GM19328 (cell line): Measurements from ENCODE around the gene PHTF1.
"Not testable (repeated sequence)": the region's sequence is repeated elsewhere in the genome, so short reads cannot be mapped to it uniquely, and the experiment has no call there.

ENCODE experiments used
- ATAC-seq: cut with Tn5 transposase; IDR thresholded peaks from one replicate; pipeline ENCODE4 v1.9.1; 2021; ENCODE audit warnings: mild to moderate bottlenecking, moderate library complexity; ENCODE audit not compliant: unreplicated experiment

PHTF1 gene

DNA sequence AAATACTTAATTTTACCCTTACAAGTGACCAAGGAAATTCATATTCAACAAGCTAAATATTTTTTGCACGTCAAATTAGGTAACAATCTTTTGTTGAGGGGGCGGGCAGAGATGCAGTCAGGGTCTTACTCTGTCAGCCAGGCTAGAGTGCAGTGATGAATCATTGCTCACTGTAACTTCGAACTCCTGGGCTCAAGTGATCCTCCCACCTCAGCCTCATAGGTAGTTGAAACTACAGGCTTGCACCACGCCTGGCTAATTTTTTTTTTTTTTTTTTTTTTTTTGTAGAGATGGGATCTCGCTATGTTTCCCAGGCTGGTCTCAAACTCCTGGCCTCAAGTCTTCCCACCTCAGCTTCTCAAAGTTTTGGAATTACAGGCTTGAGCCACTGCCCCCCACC lies 26.5 kb downstream of the PHTF1 start:
- no peak for ATAC-seq

DNA sequence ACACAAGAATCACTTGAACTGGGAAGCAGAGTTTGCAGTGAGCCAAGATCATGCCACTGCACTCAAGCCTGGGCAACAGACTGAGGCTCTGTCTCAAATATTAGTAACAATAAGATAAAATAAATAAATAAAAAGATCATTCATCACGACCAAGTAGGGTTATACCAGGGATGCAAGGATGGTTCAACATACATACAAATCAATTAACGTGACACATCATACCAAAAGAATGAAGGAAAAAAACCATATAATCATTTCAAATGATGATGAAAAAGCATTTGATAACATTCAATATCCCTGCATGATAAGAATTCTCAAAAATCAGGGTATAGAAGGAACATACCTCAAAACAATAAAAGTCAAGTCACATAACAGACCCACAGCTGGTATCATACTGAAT lies 38.3 kb downstream of the PHTF1 start:
- ATAC-seq: no peak

DNA sequence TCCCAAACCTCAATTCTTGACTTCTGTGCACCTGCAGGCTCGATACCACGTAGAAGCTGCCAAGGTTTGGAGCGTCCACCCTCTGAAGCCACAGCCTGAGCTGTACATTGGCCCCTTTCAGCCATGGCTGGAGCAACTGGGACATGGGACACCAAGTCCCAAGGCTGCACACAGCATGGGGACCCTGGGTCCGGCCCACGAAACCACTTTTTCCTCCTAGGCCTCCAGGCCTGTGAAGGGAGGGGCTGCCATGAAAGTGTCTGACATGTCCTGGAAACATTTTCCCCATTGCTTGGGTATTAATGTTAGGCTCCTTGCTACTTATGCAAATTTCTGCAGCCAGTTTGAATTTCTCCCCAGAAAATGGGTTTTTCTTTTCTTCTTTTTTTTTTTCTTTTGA lies 40.7 kb downstream of the PHTF1 start:
- ATAC-seq: not testable (repeated sequence)

DNA sequence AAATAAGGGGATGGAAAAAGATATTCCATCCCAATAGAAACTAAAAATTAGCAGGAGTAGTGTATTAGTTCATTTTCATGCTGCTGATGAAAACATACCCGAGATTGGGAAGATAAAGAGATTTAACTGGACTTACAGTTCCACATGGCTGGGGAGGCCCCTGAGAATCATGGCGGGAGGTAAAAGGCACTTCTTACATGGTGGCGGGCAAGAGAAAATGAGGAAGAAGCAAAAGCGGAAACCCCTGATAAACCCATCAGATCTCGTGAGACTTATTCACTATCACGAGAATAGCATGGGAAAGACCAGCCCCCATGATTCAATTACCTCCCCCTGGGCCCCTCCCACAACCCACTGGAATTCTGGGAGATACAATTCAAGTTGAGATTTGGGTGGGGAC lies 41.8 kb downstream of the PHTF1 start:
- ATAC-seq: not testable (repeated sequence)

DNA sequence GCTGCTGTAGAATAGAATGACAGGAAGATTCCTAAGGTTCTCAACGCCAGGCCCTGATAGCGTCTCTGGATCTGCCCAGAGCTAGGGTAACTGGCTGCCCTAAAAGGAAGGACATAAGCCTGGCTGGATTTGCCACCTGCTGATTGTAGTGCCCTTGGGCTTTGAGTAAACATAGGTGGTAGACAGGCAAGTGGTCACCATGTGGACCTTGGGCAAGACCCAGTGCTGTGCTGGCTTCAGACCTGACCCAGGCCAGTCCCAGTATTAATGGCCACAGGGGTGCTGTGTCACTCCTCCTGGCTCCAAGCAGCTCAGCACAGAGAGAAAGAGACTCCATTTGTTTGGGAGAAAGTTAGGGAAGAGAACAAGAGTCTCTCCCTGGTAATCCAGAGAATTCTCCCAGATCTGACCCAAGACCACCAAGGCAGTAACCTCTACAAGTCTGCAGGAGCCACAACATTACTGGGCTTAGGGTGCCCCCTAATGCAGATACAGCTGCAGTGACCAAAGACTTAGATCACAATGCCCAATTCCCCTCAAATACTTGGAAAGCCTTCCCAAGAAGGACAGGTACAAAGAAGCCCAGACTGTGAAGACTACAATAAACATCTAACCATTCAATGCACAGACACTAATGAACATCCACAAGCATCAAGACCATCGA lies 44.5 kb downstream of the PHTF1 start:
- ATAC-seq: no peak

DNA sequence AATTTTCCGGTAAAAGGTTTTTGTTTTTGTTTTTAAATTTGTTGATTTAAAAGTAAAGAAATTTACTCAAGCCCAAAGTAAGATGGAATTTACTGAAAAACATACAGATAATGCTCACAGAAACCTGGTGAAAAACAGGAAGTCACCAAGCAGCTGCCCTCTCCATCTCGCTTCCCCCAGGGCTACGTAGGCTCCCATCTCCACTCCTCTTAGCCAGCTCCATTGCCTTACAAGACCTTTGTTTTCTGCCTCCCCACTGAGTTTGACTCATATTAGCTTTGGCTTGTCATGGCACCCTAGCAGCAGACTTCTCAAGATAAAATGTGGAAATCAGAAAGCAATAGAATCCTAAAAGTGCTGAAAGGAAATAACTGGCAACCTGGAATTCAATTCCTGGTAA lies 57.9 kb downstream of the PHTF1 start:
- no peak for ATAC-seq

DNA sequence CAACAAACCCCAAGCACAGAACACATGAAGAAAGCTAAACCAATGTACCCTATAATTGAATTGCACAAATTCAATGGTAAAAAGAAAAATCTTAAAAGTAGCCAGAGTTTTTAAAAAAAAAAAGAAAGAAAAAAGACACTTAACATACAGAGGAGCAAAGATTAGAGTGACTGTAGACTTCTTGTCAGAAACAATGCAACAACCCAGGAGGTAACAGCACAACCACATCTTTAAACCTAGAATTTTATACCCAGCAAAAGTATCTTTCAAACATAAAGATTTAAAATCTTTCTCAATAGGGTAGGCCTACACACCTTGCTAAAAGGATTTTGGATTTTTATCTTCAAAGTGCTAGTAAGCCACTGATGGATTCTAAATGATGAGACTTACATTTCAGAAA lies 64.4 kb downstream of the PHTF1 start:
- ATAC-seq: no peak

DNA sequence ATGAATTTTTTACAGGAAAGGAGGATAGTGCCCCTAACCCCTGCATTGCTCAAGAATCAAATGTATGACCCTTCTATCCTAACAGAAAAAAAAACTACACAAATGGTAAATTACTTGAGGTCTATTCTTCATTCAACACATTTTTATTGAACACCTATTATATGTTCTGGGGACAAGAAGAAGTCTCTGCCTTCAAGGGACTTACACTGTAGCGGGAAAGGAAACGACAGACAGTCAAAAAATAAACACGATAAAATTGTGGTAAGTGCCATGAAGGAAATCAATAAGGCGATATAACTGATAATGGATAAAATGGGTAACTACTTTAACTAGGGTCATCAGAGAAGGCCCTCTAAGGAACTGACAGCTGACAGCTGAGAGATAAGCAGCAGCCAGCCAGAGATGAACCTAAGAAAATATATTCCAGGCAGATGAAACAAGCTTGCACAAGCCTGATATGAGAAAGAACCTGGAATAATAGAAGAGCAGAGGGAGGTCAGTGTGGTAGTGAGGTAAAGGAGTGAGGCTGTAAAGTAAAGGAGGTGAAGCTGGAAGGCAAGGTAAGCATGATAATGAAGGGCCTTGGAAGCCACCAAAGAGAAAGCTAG lies 66.4 kb downstream of the PHTF1 start:
- no peak for ATAC-seq

DNA sequence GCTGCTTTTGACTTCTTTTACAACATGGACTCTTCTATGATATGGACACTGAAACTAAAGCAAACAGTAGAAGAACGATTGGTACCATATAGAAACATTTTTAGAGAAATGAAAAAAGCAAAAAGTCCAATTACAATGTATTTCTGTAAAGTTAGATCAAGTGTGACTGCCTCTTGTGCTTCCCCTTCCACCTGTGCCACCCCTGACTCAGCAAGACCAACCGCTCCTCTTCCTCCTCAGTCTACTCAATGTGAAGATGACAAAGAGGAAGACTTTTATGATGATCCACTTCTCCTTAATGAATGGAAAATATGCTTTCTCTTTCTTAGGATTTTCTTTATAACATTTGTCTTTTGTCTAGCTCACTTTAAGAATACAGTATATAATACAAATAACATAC lies 66.9 kb downstream of the PHTF1 start:
- no peak for ATAC-seq

DNA sequence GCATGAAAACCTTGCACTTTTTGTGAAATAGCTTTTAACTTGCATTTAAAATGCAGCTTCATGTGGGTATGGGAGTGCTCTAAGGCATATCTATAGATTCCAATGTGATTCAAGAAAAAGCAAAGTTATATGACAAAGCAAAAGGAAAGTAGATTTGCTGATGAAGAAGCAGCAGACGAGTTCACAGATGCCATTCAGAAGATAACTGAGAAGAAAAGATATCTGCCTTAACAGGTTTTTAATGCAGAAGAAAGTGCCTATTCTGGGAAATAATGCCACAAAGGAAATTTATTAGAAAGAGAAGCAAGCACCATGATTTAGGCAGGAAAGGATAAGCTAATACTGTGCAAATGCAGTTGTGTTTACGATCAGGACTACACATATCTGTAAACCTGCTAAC lies 68.1 kb downstream of the PHTF1 start:
- ATAC-seq: no peak

DNA sequence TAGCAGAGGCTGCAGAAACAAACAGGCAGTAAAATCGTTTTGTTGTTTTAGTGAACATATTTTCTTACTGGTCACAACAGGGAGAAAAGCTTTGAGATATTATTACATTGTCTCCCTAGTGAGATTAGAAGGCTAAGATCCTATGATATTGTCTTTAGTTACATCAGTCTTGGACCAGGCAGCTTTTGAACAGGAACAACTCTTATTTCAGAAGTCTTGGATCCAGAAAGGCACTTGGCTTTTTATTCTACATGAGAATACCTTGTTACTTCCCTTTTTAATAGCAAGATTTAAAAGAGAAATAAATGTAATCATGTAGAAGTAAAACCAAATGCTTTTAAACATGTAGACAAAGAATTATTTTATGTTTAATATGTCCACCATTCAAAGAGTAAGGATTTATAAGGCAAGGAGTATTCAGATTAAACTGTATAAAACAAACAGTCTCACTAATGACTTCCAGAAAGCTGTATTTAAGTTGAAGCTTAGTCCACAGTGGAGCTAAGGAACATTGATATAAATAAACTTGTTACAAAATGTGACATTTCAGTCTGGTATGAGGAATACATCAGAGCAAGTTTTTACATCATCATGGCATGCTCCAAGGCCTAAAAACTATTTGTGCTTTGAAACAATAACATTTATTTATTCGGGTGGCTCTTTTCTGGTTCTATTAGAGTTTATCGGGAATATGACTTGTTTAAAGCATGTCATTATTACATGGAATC lies 72.2 kb downstream of the PHTF1 start:
- no peak for ATAC-seq

DNA sequence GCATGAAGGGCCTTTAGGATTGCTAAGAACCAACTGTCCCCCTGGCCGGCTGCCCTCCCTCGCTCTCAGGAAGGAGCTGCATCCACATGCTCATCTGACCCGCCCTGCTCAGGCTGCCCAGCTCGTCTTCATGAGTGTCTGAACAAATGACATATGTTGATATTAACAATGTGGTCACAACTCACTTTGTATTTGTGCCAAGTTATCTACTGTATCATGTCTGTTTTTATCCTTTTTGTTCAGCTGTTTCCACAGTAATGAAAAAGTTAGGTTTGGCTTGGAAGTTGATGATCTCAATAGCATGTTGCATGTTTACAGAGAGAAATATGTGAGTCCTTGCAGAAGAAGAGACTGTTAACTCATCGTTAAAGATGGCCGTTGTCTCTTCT lies 75.1 kb downstream of the PHTF1 start:
- no peak for ATAC-seq

DNA sequence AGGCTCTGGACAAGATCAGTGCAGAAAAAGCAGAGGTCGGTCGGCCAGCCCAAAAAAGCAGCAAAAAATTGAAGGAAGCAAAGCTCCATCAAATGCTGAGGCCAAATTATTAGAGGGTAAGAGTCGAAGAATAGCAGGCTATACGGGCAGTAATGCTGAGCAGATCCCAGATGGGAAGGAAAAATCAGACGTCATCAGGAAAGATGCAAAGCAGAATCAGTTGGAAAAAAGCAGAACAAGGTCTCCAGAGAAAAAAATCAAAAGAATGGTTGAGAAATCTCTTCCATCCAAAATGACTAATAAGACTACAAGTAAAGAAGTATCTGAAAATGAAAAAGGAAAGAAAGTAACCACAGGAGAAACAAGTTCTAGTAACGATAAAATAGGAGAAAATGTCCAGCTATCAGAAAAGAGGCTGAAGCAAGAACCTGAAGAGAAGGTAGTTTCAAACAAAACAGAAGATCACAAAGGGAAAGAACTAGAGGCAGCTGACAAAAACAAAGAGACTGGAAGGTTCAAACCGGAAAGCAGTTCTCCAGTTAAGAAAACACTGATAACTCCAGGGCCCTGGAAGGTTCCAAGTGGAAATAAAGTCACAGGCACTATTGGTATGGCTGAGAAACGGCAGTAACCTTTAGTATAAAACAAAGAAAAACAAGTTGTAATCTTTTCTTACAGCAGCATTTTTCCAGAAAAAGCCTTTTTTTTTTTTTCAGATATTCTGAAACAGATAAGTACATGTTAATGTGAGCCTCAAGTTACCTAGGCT lies 75.7 kb downstream of the PHTF1 start:
- ATAC-seq: no peak

DNA sequence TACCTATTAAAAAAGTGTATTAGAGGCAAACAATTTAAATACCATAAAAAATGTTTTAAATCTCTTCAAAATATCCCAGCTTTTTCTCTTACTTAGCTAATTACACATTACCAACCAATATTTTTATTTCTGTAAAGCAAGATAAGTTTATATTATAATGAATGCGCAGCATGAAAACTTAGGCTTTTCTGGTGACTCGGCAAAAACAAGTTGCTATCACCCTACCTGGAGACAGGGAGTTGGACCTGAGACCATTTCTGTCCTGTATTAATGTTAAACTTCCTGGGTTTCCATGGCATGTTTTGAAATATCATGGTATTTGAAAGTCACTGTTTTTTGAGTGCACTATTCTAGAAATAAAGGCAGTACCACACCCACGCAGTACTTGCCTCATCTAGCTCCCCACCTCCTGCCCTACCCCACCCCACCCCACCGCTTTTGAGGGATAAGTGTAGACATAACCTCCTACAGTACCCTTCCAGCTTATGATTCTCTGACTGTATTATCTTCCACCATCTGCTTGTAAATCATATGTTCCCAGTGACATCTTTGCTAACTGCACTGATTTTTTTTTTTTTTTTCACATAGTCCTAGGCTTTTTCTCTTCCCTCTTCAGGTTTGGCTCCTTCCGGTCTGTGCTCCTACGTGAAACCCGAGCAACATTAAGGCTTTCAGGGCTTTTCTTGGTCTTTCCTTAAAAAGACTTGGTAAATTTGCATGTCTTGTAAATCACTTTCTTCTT lies 77.5 kb downstream of the PHTF1 start:
- no peak for ATAC-seq

DNA sequence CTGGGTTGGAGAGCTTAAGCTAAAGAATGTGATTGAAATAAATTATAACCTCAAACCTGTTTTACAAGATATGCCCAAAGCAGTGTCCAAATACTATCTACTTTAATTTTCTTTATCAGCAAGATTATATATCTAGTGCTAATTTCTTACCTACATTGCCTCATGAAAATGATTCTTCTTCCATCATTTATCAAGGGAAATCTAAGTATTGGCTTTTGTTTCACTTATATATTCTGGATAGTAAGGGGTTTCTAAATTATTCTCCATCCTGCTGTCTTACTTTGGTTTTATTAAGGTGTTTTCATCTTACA lies 81.2 kb downstream of the PHTF1 start:
- ATAC-seq: no peak

DNA sequence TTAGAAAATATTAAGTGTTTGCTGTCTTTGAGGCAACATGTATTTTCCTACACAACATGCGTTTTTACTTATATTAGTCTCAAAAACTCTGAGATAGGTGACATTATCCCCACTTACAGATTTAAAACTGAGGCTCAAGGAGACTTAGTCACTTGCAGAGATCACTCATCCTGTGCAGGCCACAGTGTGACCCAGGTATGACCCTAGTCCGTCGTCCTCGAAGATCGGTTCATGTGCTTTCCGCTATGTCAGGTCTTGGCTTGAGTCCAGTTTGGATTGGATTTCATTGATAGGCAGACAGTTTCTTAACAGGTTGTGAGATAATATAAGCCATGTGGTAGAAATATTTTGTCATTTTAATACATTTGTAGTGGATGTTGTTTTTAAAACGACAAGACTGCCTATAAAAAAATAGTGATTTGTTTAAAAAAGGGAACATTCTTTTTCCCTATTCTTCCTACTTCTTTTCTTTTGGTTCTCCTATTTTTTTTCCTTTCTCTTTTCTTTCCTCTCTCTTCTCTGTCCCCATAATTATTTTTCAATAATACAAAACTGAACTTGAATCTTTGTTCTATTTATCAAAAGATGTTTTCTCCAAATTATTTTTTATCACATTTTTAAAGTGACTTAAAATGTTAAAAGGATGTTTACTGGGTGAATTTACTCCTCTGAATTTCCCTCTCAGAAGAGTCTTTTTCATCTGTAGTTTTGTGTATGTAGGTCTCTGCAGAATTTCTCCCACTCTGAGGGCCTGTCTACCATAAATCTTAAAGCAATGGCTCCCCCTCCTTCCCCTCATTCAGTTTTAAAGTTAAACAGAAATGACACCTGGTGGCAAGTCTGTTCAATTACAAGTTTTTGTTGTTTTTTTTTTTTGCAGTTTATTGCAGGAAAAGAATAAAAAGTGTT lies 81.8 kb downstream of the PHTF1 start:
- no peak for ATAC-seq

DNA sequence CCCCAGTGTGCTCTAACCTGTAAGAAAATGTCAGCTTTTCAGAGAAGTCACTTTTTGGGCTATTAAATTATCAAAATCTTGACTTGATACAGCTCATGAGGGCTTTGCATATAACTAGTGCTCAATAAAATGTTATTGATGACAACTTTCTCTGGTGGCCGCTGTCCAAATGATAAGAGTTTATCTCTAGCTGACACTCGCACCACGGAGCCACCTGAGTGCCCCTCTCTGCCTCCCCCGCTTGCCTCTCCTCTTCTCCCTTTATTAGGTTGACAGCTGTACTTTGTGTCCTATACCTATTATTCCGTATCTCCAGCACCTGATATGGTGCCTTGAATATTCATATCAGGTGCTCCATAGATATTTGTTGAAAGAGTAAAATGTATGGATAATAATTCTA lies 82.8 kb downstream of the PHTF1 start:
- ATAC-seq: no peak

DNA sequence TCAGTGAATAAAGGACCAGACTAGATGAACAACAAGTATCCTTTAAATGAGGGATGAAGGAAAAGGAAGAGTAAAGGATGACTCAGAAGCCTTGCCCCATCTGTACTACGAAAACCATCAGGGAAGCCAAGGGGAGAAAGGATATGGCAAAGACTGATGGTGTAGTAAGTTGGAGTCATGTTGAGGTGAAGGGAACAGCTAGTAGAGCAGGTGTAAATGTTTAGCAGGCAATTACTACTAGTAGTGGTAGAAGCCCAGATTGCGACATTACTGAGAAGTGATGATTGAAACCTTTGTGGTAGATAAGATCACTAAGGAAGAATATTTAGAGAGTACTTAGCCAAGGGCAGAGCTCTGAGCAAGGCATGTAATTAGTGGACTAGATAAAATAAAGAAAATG lies 84.0 kb downstream of the PHTF1 start:
- ATAC-seq: no peak

DNA sequence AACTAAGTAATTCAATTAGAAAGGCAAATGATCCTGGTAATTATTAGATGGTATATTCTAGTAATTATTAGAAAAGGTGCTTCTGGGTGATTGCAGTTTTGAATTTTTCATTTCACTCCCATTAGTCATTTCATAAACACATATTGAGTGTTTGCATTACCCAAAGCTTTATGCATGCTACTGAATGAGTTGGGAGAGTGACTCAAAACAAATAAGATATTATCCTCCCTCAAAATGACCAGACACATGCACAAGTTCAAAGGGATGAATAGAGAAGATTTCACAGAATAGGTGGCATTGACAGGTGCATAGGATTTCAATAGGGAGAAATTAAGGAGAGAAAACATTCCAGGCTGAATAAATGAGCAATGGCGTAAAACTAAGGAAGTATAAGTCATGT lies 84.7 kb downstream of the PHTF1 start:
- no peak for ATAC-seq

DNA sequence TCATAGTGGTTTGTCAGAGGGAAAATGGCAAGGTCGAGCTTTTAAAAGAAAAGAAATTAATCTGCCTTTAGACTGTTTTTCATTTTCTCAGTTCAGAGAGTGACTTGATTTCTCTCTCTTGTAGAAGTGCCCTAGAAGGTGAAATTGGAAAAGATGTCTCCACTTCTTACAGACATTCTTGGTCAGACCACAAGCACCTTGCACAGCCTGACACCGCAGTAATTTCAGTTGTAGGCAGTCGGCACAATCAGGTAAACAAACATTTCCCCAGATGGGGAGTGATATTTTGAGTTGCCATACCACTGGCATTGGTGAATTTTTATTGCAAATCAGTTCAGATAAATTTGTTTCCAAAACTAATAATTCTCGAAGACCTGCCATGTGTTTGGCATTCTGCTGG lies 86.8 kb downstream of the PHTF1 start:
- ATAC-seq: no peak
